ENCODE results near the gene SDS. TPM values are rescaled to one million over a fixed set of nuclear protein-coding genes. Genes with fewer than 3 reads are reported as not detected.

The SDS gene
- polyA plus RNA-seq, 3 donors = 0.89 to 2.3 (median 1.1) TPM

GRCh38 chr12:113424456-113424855, 20.8 kb upstream of the SDS start:
- WGBS (ENCODE audit: insufficient coverage) = no CpG with 5 or more reads among the region's 1 CpG
- intact Hi-C loops (cut with micrococcal nuclease) = loop anchor here (10.0 kb wide), 1 partner anchor 220 kb away; no protein-coding TSS in a partner anchor
- peak overlapping the region in 5 of 7 donors; percentile 3 to 98 (median 52) for H3K27ac Mint-ChIP-seq
- TF ChIP-seq CTCF (IDR thresholded peaks at IDR 0.05) = no peak
- H4K20me1 ChIP-seq (ENCODE audit: insufficient read depth, low read length) = no peaks in the 10 kb centered on the region
- no peaks in the 10 kb centered on the region for H3K9me3 ChIP-seq (replicated peaks in 1 of 2; ENCODE audit: control insufficient read depth in 1 of 2, insufficient read depth in 1 of 2, low read length in 2 of 2)
- H3K4me3 ChIP-seq (replicated peaks in 1 of 3; ENCODE audit: low read depth in 2 of 3, low read length in 3 of 3) = no peak overlapping the region
- H3K4me1 Mint-ChIP-seq = peaks cover 37% of the 10 kb centered on the region
- peaks cover 20 to 29% of the 10 kb centered on the region in 2 donors for H3K4me1 ChIP-seq (ENCODE audit: control insufficient read depth in 1 of 2, insufficient read depth in 2 of 2, low read length in 2 of 2)
- H3K79me2 ChIP-seq (ENCODE audit: insufficient read depth, low read length) = no peaks in the 10 kb centered on the region
- no peaks in the 10 kb centered on the region for H3K36me3 ChIP-seq (replicated peaks in 1 of 2; ENCODE audit: control insufficient read depth in 1 of 2, insufficient read depth in 2 of 2, low read length in 2 of 2)
- H2AFZ ChIP-seq (ENCODE audit: insufficient read depth, low read depth, low read length, poor library complexity, severe bottlenecking) = no peak overlapping the region
- H3K27ac ChIP-seq (ENCODE audit: low read depth in 1 of 2, low read length in 2 of 2) = no peak overlapping the region
- no peaks in the 10 kb centered on the region for H3K27me3 Mint-ChIP-seq (ENCODE audit: low read depth in 3 of 3)
- no peaks in the 10 kb centered on the region for H3K27me3 ChIP-seq (ENCODE audit: control insufficient read depth in 2 of 2, insufficient read depth in 2 of 2, low read length in 2 of 2)
- no peak overlapping the region for H3K4me2 ChIP-seq (replicated peaks; ENCODE audit: extremely low read depth, low read length, poor library complexity, severe bottlenecking)
- no peak overlapping the region for H3K9ac ChIP-seq (ENCODE audit: insufficient read depth, low read length, poor library complexity, severe bottlenecking)
- no peak for DNase-seq
- no peak overlapping the region for H3K4me3 Mint-ChIP-seq
- H3K36me3 Mint-ChIP-seq = peaks cover 0 to 3% of the 10 kb centered on the region in 2 donors
- no peaks in the 10 kb centered on the region for H3K9me3 Mint-ChIP-seq

GRCh38 chr12:113422886-113423669, 19.4 kb upstream of the SDS start:
- intact Hi-C loops (cut with micrococcal nuclease) = loop anchor here (10.0 kb wide), 1 partner anchor 218 kb away; no protein-coding TSS in a partner anchor
- Mint-ChIP-seq H3K4me3 (peak overlapping the region; percentile 92 to 98), H3K27ac (peak overlapping the region; percentile 95 to 99 (median 98)), H3K27me3 (ENCODE audit: low read depth in 3 of 3) (no peaks in the 10 kb centered on the region), H3K36me3 (peaks cover 0 to 3% of the 10 kb centered on the region in 2 donors), H3K9me3 (no peaks in the 10 kb centered on the region), H3K4me1 (peaks cover 48% of the 10 kb centered on the region)
- peak overlapping the region; percentile 16 to 72 (median 41) for H3K4me3 ChIP-seq (replicated peaks in 1 of 3; ENCODE audit: low read depth in 2 of 3, low read length in 3 of 3)
- H4K20me1 ChIP-seq (ENCODE audit: insufficient read depth, low read length) = no peaks in the 10 kb centered on the region
- H2AFZ ChIP-seq (ENCODE audit: insufficient read depth, low read depth, low read length, poor library complexity, severe bottlenecking) = peak overlapping the region; percentile 54
- TF ChIP-seq CTCF (IDR thresholded peaks at IDR 0.05) = no peak
- no peaks in the 10 kb centered on the region for H3K79me2 ChIP-seq (ENCODE audit: insufficient read depth, low read length)
- WGBS (ENCODE audit: insufficient coverage) = 96% methylated on average over 3 of the region's 6 CpGs
- no peaks in the 10 kb centered on the region for H3K9me3 ChIP-seq (replicated peaks in 1 of 2; ENCODE audit: control insufficient read depth in 1 of 2, insufficient read depth in 1 of 2, low read length in 2 of 2)
- DNase-seq = no peak
- peak overlapping the region; percentile 83 to 88 for H3K27ac ChIP-seq (ENCODE audit: low read depth in 1 of 2, low read length in 2 of 2)
- peak overlapping the region; percentile 67 for H3K9ac ChIP-seq (ENCODE audit: insufficient read depth, low read length, poor library complexity, severe bottlenecking)
- peaks cover 26 to 40% of the 10 kb centered on the region in 2 donors for H3K4me1 ChIP-seq (ENCODE audit: control insufficient read depth in 1 of 2, insufficient read depth in 2 of 2, low read length in 2 of 2)
- no peaks in the 10 kb centered on the region for H3K27me3 ChIP-seq (ENCODE audit: control insufficient read depth in 2 of 2, insufficient read depth in 2 of 2, low read length in 2 of 2)
- peak overlapping the region; percentile 76 for H3K4me2 ChIP-seq (replicated peaks; ENCODE audit: extremely low read depth, low read length, poor library complexity, severe bottlenecking)
- H3K36me3 ChIP-seq (replicated peaks in 1 of 2; ENCODE audit: control insufficient read depth in 1 of 2, insufficient read depth in 2 of 2, low read length in 2 of 2) = no peaks in the 10 kb centered on the region

All from CD14-positive monocyte (primary cell).